ENCODE results near the gene STK17B. TPM values are rescaled to one million over a fixed set of nuclear protein-coding genes. Genes with fewer than 3 reads are reported as not detected.

The STK17B gene
- total and polyA plus RNA-seq, 2 of the 13 experiments (the other 11 are each of a cell fraction or from before 2014, with no cell fraction given): 1.6 to 4.5 TPM

GRCh38 chr2:196171946-196172345 lies 568 bp upstream of the STK17B start (continued):
- TF ChIP-seq ETV5 (CRISPR knock-in tag; IDR thresholded peaks at IDR 0.05; ENCODE audit: borderline replicate concordance) (no peak; the same call in 1 of the 2 replicates), ZBTB38 (CRISPR knock-in tag; IDR thresholded peaks at IDR 0.05) (no peak), MNT (IDR thresholded peaks at IDR 0.05) (no peak), GMEB1 (CRISPR knock-in tag; IDR thresholded peaks at IDR 0.05; ENCODE audit: borderline replicate concordance) (no peak)

- H3K9ac ChIP-seq (ENCODE audit: insufficient read depth, low read depth, low read length): peak overlapping the region; percentile 62
- peak overlapping the region; percentile 84 to 89 (median 88) for H3K4me3 ChIP-seq (replicated peaks in 1 of 3; ENCODE audit: insufficient read depth in 1 of 3, low read depth in 2 of 3, low read length in 3 of 3)
- ChIA-PET CTCF (ENCODE audit: low intra/inter-chr PET ratio, low total read pairs) (no interaction called here), POLR2A (no interaction called here)
- intact Hi-C loops (cut with micrococcal nuclease; ENCODE audit: unreplicated experiment) (loop anchor here (2.0 to 5.0 kb wide), 2 partner anchors 103 to 106 kb away; partner anchors contain the start of gene DNAH7), in situ Hi-C loops (cut with HindIII; ENCODE audit: extremely low pct_ligation_motif_present, low pct_unique_long_range_greater_than_20kb) (no loop called here)
- no peaks in the 10 kb centered on the region for H4K20me1 ChIP-seq (ENCODE audit: insufficient read depth, low read length)
- H3K9me3 ChIP-seq (ENCODE audit: low read length): no peaks in the 10 kb centered on the region
- 2% methylated on average over 17 of the region's 54 CpGs for whole genome bisulfite sequencing (ENCODE audit: low lambda C conversion rate)
- H3K4me1 ChIP-seq (ENCODE audit: insufficient read depth, low read length): peaks cover 16% of the 10 kb centered on the region
- peak; percentile 9 for DNase-seq (ENCODE audit: low spot score)
- peak; percentile 45 for ATAC-seq
- H2AFZ ChIP-seq (ENCODE audit: low read length): peak overlapping the region; percentile 36
- peaks cover 3 to 26% of the 10 kb centered on the region in 2 experiments; a peak in 4 of 5 replicates for H3K27me3 ChIP-seq (ENCODE audit: control insufficient read depth in 1 of 2, insufficient read depth in 2 of 2, low read length in 2 of 2)
- H3K36me3 ChIP-seq (replicated peaks in 1 of 2; ENCODE audit: control insufficient read depth in 1 of 2, insufficient read depth in 2 of 2, low read length in 2 of 2): no peaks in the 10 kb centered on the region
- FAIRE-seq: no peak
- H3K79me2 ChIP-seq (ENCODE audit: insufficient read depth, low read length): no peaks in the 10 kb centered on the region
- BruUV-seq (replicated peaks): no TSS peak
- peak overlapping the region; percentile 39 for H3K27ac ChIP-seq (ENCODE audit: extremely low read length, insufficient read depth, low read length)
- H3K4me2 ChIP-seq (ENCODE audit: low read depth, low read length): peak overlapping the region; percentile 78
- no peak for TF ChIP-seq CREM (IDR thresholded peaks at IDR 0.05)
- TF ChIP-seq CREM (CRISPR knock-in tag; IDR thresholded peaks at IDR 0.05): no peak
- no peak for TF ChIP-seq AFF4 (CRISPR knock-in tag; IDR thresholded peaks at IDR 0.05)
- TF ChIP-seq ZNF558 (CRISPR knock-in tag; IDR thresholded peaks at IDR 0.05; ENCODE audit: borderline replicate concordance): peak; percentile 41; the same call in 1 of the 2 replicates
- TF ChIP-seq RFXAP (CRISPR knock-in tag; IDR thresholded peaks at IDR 0.05; ENCODE audit: borderline replicate concordance): no peak
- no peak; the same call in 1 of the 2 replicates for TF ChIP-seq ZFY (CRISPR knock-in tag; IDR thresholded peaks at IDR 0.05)
- no peak for TF ChIP-seq PRDM4 (CRISPR knock-in tag; IDR thresholded peaks at IDR 0.05; ENCODE audit: borderline replicate concordance)
- peak; percentile 79; the same call in 1 of the 2 replicates for TF ChIP-seq REL (CRISPR knock-in tag; conservative IDR thresholded peaks at IDR 0.05)
- no peak for TF ChIP-seq SYNCRIP (IDR thresholded peaks at IDR 0.05; ENCODE audit: insufficient read depth, low read depth, low read length)
Measured at GRCh38 chr2:196170606-196171247, 651 bp downstream of the STK17B start.

Measured in HepG2 (cell line).